Neural cell (in vitro differentiated cells): ENCODE measurements around the gene NECTIN1.

Experiments used
- EP300 ChIP-seq: fragments of 450-650 bp; conservative IDR thresholded peaks from 2 replicates; pipeline ENCODE4 v1.6.1; 2014; ENCODE audit warnings: antibody characterized with exemption, mild to moderate bottlenecking, moderate library complexity; ENCODE audit not compliant: poor library complexity, severe bottlenecking
- POLR2AphosphoS5 ChIP-seq: IDR thresholded peaks from 2 replicates; pipeline ENCODE4 v1.6.1; 2012
- SMC3 ChIP-seq: fragments of 450-650 bp; conservative IDR thresholded peaks from 2 replicates; pipeline ENCODE4 v1.6.1; 2014; ENCODE audit warnings: antibody characterized with exemption, mild to moderate bottlenecking, moderate library complexity; ENCODE audit not compliant: poor library complexity
- TF ChIP-seq, protein P1 (sequence below): fragments of 450-650 bp; IDR thresholded peaks from 2 replicates; pipeline ENCODE4 v1.5.1; 2014; ENCODE audit warnings: antibody characterized with exemption, mild to moderate bottlenecking, moderate library complexity; ENCODE audit not compliant: poor library complexity, severe bottlenecking

DNA sequence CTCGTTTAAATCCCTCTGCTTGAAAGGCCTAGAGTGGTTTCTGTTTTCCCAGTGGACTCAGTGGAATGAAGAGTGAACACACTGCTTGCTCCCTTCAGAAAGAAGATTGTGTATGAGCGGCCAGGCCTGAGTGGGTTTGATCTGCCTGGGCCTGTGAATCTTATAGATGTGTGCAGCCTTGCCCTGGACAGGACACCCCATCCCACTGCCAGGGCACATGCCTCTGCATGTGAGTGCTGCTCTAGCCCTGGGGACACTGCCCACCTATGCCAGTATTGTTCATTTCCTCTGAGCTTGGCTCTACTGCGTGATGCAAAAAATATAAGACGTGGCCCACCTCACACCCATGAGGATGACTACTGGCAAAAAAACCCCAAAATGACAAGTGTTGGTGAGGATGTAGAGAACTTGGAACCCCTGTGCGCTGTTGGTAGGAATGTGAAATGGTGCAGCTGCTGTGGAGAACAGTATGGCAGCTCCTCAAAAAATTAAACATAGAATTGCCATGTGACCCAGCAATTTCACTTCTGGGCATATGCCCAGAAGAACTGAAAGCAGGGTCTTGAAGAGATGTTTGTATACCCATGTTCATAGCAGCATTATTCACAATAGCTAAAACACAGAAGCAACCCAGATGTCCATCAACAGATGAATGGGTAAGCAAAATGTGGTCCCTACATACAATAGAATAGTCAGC lies 27.3 kb upstream of the NECTIN1 start:
- TF ChIP-seq SMC3 (no peak), POLR2AphosphoS5 (no peak), EP300 (no peak)
- TF ChIP-seq, protein P1, sequence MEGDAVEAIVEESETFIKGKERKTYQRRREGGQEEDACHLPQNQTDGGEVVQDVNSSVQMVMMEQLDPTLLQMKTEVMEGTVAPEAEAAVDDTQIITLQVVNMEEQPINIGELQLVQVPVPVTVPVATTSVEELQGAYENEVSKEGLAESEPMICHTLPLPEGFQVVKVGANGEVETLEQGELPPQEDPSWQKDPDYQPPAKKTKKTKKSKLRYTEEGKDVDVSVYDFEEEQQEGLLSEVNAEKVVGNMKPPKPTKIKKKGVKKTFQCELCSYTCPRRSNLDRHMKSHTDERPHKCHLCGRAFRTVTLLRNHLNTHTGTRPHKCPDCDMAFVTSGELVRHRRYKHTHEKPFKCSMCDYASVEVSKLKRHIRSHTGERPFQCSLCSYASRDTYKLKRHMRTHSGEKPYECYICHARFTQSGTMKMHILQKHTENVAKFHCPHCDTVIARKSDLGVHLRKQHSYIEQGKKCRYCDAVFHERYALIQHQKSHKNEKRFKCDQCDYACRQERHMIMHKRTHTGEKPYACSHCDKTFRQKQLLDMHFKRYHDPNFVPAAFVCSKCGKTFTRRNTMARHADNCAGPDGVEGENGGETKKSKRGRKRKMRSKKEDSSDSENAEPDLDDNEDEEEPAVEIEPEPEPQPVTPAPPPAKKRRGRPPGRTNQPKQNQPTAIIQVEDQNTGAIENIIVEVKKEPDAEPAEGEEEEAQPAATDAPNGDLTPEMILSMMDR = no peak
